K562 (cell line): ENCODE results near the gene PGGHG. TPM values are rescaled to one million over a fixed set of nuclear protein-coding genes. Genes with fewer than 3 reads are reported as not detected.

Experiments used
- BHLHE40 ChIP-seq: IDR thresholded peaks from 2 replicates; pipeline ENCODE4 v1.6.1; 2011; ENCODE audit warnings: low read length, improper control_type of control experiment
- CAMTA2 ChIP-seq: fragments of 250-450 bp; sonication (Bioruptor Pico); conservative IDR thresholded peaks from 2 replicates; pipeline ENCODE4 v1.5.1; 2022
- E2F6 ChIP-seq, 2 experiments: IDR thresholded peaks; 2 replicates each; pipeline ENCODE4 v1.6.1; 2011; ENCODE audit warnings: borderline replicate concordance in 1 of 2, control low read depth in 1 of 2, low read depth in 1 of 2, low read length in 1 of 2, mild to moderate bottlenecking in 1 of 2, mixed read lengths in 1 of 2, moderate library complexity in 1 of 2; ENCODE audit not compliant: insufficient read depth in 1 of 2, insufficient read length in 1 of 2, poor library complexity in 1 of 2, severe bottlenecking in 1 of 2; ENCODE audit errors: extremely low read depth in 1 of 2
- ELK3 ChIP-seq: fragments of 450-650 bp; formaldehyde crosslinking; IDR thresholded peaks from 2 replicates; pipeline ENCODE4 v1.4.0; 2020; ENCODE audit warnings: mild to moderate bottlenecking
- HDAC1 ChIP-seq, 2 experiments: fragments of 450-650 bp; IDR thresholded peaks; 2 replicates each; pipeline ENCODE4 v1.6.1; 2016 to 2017; ENCODE audit warnings: inconsistent platforms in 1 of 2, mild to moderate bottlenecking in 1 of 2, moderate library complexity in 1 of 2
- IFI16 ChIP-seq: fragments of 250-450 bp; sonication (Bioruptor Pico); IDR thresholded peaks from 2 replicates; pipeline ENCODE4 v2.1.2; 2022; ENCODE audit warnings: mild to moderate bottlenecking, inconsistent platforms
- MED1 ChIP-seq: sonication (generic); formaldehyde crosslinking; IDR thresholded peaks from 2 replicates; pipeline ENCODE4 v1.8.1; 2023; ENCODE audit warnings: missing genetic modification reagents, borderline replicate concordance
- MGA ChIP-seq: fragments of 450-650 bp; IDR thresholded peaks from 2 replicates; pipeline ENCODE4 v1.6.1; 2016; ENCODE audit warnings: mild to moderate bottlenecking, moderate library complexity
- PTTG1 ChIP-seq: fragments of 450-650 bp; IDR thresholded peaks from 2 replicates; pipeline ENCODE4 v1.6.1; 2016; ENCODE audit warnings: low read depth, mild to moderate bottlenecking, missing genetic modification characterization, missing compliant biosample characterization
- RFX5 ChIP-seq: IDR thresholded peaks from 2 replicates; pipeline ENCODE4 v1.6.1; 2011; ENCODE audit warnings: low read depth, mild to moderate bottlenecking, improper control_type of control experiment, low read length
- ZNF263 ChIP-seq: sonication (generic); formaldehyde crosslinking; IDR thresholded peaks from 2 replicates; pipeline ENCODE4 v1.8.0; 2022; ENCODE audit warnings: mild to moderate bottlenecking, missing genetic modification reagents, borderline replicate concordance
- ZNF274 ChIP-seq: IDR thresholded peaks from 2 replicates; pipeline ENCODE4 v1.6.1; 2011; ENCODE audit warnings: low read depth, mild to moderate bottlenecking, low read length, moderate library complexity, borderline replicate concordance
- ZNF384 ChIP-seq: IDR thresholded peaks from 2 replicates; pipeline ENCODE4 v1.6.1; 2012; ENCODE audit warnings: low read depth, low read length, improper control_type of control experiment
- polyA plus RNA-seq, 8 experiments: library from polyadenylated mRNA; depleted of rRNA in 4 of 8; stranded (reverse) in 5 of 8; unstranded in 3 of 8; fragments of >200 nt; fragmentation: Nextera tagmentation in 2 of 8; fragmentation: Illumina TruSeq in 1 of 8; extraction: Ambion mirVana in 2 of 8; extraction: Trizol in 1 of 8; gene quantifications; 2 replicates each; pipeline versions ENCODE4 v1.2.1 to v1.2.3, GENCODE V29; 2011 to 2014; ENCODE audit warnings: inconsistent platforms in 1 of 8, missing spikeins in 1 of 8
- total RNA-seq, 7 experiments: library from RNA; depleted of rRNA in 6 of 7; stranded (reverse); fragments of >200 nt in 6 of 7; fragmentation: Illumina TruSeq in 2 of 7; extraction: Trizol in 2 of 7; gene quantifications; 2 replicates each; pipeline versions ENCODE4 v1.2.1 to v1.2.3, GENCODE V29; 2011 to 2021; ENCODE audit warnings: low replicate concordance in 1 of 7

The PGGHG gene
- total and polyA plus RNA-seq, 9 of the 15 experiments (the other 6 are each of a cell fraction or from before 2014, with no cell fraction given): 0.38 to 85.1 (median 18.1) TPM

- peak; percentile 99 for TF ChIP-seq MGA
- TF ChIP-seq ELK3 (CRISPR knock-in tag): no peak
- TF ChIP-seq BHLHE40: peak; percentile 84
- TF ChIP-seq E2F6 (IDR thresholded peaks at IDR 0.05; ENCODE audit: borderline replicate concordance in 1 of 2, extremely low read depth in 1 of 2, insufficient read depth in 1 of 2, insufficient read length in 1 of 2, low read depth in 1 of 2, low read length in 1 of 2, poor library complexity in 1 of 2, severe bottlenecking in 1 of 2): peak; percentile 95 to 96
- TF ChIP-seq IFI16: no peak
- peak in 1 of 2 experiments; percentile 57; a peak in 1 of 4 replicates for TF ChIP-seq HDAC1 (IDR thresholded peaks at IDR 0.05)
- peak; percentile 53; the same call in 1 of the 2 replicates for TF ChIP-seq ZNF263
- no peak for TF ChIP-seq PTTG1 (tag)
- no peak for TF ChIP-seq ZNF384
- TF ChIP-seq MED1: 0 out of 2 replicates have a peak, but pooled peaks have one; percentile 35
- no peak for TF ChIP-seq RFX5
- no peak for TF ChIP-seq ZNF274
- TF ChIP-seq CAMTA2 (CRISPR knock-in tag): no peak
Observed at GRCh38 chr11:316031-316701, 27.2 kb downstream of the PGGHG start (continued).
